Right forelimb (tissue), 1 donor: ENCODE measurements around the gene TMED7.
"Not testable (repeated sequence)": the region's sequence is repeated elsewhere in the genome, so short reads cannot be mapped to it uniquely, and the experiment has no call there.

Experiments used
- DNase-seq: peaks from one replicate; pipeline ENCODE4 v3.0.0-alpha.2; 2018

TMED7 gene

GRCh38 chr5:115625579-115626444 lies at the start of gene TMED7:
TMED7 (minus strand) TSS chr5:115626036; CDS start chr5:115625792, 244 bp downstream.
- peak; percentile 100 for DNase-seq

DNA sequence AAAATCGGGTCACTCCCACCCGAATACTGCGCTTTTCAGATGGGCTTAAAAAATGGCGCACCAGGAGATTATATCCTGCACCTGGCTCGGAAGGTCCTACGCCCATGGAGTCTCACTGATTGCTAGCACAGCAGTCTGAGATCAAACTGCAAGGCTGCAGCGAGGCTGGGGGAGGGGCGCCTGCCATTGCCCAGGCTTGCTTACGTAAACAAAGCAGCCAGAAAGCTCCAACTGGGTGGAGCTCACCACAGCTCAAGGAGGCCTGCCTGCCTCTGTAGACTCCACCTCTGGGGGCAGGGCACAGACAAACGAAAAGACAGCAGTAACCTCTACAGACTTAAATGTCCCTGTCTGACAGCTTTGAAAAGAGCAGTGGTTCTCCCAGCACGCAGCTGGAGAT lies 48.9 kb upstream of the TMED7 start:
- not testable (repeated sequence) for DNase-seq

DNA sequence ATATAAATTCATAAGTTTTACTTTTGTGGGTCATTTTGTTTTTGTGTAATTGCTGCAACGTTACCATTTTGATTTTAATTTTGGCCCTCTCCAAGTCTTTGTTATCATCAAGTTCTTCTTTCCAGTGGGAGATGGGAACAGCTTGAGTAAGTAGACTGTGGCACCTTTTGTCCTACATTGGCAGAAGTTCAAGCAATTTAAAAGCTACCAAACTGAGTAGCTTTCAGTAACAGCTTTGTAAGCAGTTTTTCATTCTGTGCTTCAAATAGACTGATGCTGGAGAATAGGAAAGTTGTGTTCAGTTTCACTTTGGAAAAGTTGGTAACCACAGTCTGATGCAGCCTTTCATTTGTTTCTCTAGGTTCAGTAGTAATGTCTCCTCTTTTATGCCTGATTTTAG lies 47.8 kb upstream of the TMED7 start:
- no peak for DNase-seq

GRCh38 chr5:115671939-115672338 lies 46.1 kb upstream of the TMED7 start:
- DNase-seq: no peak

GRCh38 chr5:115666023-115666422 lies 40.2 kb upstream of the TMED7 start:
- no peak for DNase-seq

- no peak for DNase-seq
Observed at GRCh38 chr5:115661563-115661962, 35.7 kb upstream of the TMED7 start.

GRCh38 chr5:115661101-115661500 lies 35.3 kb upstream of the TMED7 start:
- DNase-seq: no peak

GRCh38 chr5:115657881-115658233 lies 32.0 kb upstream of the TMED7 start:
- DNase-seq: no peak

GRCh38 chr5:115657125-115657880 lies 31.5 kb upstream of the TMED7 start:
- DNase-seq: no peak

GRCh38 chr5:115656404-115656803 lies 30.6 kb upstream of the TMED7 start:
- DNase-seq: no peak

GRCh38 chr5:115655994-115656393 lies 30.2 kb upstream of the TMED7 start:
- no peak for DNase-seq

DNA sequence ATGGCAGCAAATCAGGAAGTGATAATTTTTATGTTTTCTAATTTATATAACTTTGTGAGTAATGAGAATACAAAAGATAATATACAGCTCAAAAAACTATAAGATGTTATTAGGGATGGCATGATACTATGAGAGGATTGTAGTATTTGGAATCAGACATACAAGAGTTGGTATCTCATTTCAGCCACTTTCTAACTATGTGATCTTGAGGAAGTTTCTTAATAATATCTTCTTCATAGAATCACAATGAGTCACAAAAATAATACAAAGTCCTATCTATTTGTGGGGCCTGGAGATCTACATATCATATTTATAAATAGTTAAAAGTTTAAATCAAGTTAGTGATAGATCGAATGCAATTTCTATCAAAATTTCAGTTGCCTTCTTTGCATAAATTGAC lies 23.7 kb upstream of the TMED7 start:
- no peak for DNase-seq

DNA sequence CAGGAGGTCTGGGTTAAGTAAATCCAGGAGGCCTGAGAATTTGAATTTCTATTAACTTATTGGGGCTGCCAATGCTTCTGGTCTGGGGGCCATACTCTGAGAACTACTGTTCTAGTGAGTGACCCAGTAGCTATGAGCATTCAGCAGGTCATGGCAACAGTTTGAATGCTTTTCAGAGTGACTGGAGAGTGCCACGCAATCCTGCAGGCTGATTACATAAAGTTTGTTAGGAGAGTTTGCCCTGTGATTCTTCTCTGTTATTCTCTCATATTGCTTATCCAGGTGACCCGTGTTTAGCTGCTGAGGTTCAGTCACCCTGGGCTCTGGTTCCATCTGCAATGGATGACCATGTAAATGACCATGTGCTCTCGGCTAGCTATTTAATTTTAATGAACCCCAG lies 22.2 kb upstream of the TMED7 start:
- no peak for DNase-seq

GRCh38 chr5:115645386-115645785 lies 19.6 kb upstream of the TMED7 start:
- not testable (repeated sequence) for DNase-seq

- no peak for DNase-seq
Observed at GRCh38 chr5:115644046-115644445, 18.2 kb upstream of the TMED7 start.

- DNase-seq: no peak
Observed at GRCh38 chr5:115641948-115642347, 16.1 kb upstream of the TMED7 start.

GRCh38 chr5:115640274-115640673 lies 14.4 kb upstream of the TMED7 start:
- DNase-seq: no peak

- DNase-seq: no peak
Observed at GRCh38 chr5:115639377-115639776, 13.5 kb upstream of the TMED7 start.

DNA sequence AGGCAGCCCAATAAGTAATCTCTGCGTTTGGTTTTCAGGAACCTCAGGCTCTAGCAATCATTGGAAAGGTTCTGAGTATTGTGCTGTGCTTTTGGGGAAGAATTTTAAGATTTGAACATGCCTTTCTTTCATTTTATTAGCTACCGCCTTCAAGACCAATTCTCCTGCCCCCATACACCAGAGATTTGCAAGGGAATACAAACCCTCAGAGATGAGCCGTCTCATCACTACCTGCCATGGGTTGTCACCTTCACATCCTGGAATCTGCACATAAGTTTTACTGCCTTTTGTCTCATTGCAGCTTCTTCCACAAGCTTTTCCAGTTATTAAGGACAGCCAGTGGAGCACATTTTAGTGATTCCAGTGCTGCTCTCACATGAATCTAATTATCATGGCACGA lies 11.7 kb upstream of the TMED7 start:
- DNase-seq: no peak

- DNase-seq: no peak
Observed at GRCh38 chr5:115636008-115636407, 10.2 kb upstream of the TMED7 start.

- DNase-seq: peak; percentile 92
Observed at GRCh38 chr5:115634343-115635132, 8.7 kb upstream of the TMED7 start.

- no peak for DNase-seq
Observed at GRCh38 chr5:115629903-115630302, 4.1 kb upstream of the TMED7 start.

DNA sequence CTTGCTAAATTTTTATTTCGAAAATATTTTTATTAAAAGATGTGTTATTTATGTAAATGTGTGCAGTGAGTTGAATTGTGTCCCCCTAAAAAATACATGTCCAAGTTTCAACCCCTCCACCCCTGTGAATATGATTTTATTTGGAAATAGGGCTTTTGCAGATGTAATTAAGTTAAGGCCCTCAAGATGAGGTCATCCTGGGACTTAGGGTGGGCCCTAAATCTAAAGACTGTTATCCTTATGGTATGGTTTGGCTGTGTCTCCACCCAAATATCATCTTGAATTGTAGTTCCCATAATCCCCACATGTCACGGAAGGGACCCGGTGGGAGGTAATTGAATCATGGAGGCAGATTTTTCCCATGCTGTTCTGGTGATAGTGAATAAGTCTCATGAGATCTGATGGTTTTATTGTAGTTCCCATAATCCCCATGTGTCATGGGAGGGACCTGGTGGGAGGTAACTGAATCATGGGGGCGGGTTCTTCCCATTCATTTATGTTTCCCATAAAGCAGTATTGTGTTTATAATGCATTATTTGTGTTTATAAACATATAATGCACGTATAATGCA lies 1.5 kb upstream of the TMED7 start:
- DNase-seq: no peak
